OCI-LY3 (cell line): ENCODE results near the gene CCDC117.

Source experiments
- H2AFZ ChIP-seq: fragments of 200-600, 300-600 bp; shearing (Covaris generic); 2 replicates; pipeline ENCODE4 v1.6.0; 2014; ENCODE audit warnings: antibody characterized with exemption, low read depth, low read length
- H3K27ac ChIP-seq: fragments of 200-600, 300-600 bp; sonication (generic); 2 replicates; pipeline ENCODE4 v1.5.1; 2014; ENCODE audit warnings: mild to moderate bottlenecking, low read length, moderate library complexity, mixed read lengths
- H3K27me3 ChIP-seq: fragments of 200-600, 300-600 bp; sonication (generic); 2 replicates; pipeline ENCODE4 v1.6.1; 2014; ENCODE audit warnings: low read depth, low read length, mixed read lengths
- H3K36me3 ChIP-seq: fragments of 200-600, 300-600 bp; sonication (generic); replicated peaks from 2 replicates; pipeline ENCODE3; 2014; ENCODE audit warnings: low read depth, low read length, mixed read lengths
- H3K4me1 ChIP-seq: fragments of 300-600, 200-600 bp; sonication (generic); 2 replicates; pipeline ENCODE4 v1.6.1; 2014; ENCODE audit warnings: low read length, mixed read lengths
- H3K4me2 ChIP-seq: fragments of 200-600, 300-600 bp; sonication (generic); 2 replicates; pipeline ENCODE4 v1.6.1; 2014; ENCODE audit warnings: low read length, mixed read lengths
- H3K4me3 ChIP-seq: fragments of 300-600, 200-600 bp; sonication (generic); 2 replicates; pipeline ENCODE4 v1.5.1; 2014; ENCODE audit warnings: antibody characterized with exemption, mild to moderate bottlenecking, low read length, moderate library complexity
- H3K79me2 ChIP-seq: fragments of 300-600, 200-600 bp; shearing (Covaris generic); 2 replicates; pipeline ENCODE4 v1.6.1; 2014; ENCODE audit warnings: mild to moderate bottlenecking, low read length, mixed read lengths
- H3K9ac ChIP-seq: fragments of 300-600, 200-600 bp; shearing (Covaris generic); 2 replicates; pipeline ENCODE4 v1.6.0; 2014; ENCODE audit warnings: mild to moderate bottlenecking, low read length, moderate library complexity
- H3K9me3 ChIP-seq: fragments of 200-600, 300-600 bp; shearing (Covaris generic); 2 replicates; pipeline ENCODE4 v1.6.1; 2014; ENCODE audit warnings: low read length, mixed read lengths; ENCODE audit not compliant: insufficient read depth
- H4K20me1 ChIP-seq: fragments of 200-600, 300-600 bp; sonication (generic); 2 replicates; pipeline ENCODE4 v1.6.1; 2016; ENCODE audit warnings: low read length, mixed read lengths; ENCODE audit not compliant: insufficient read depth
- EZH2phosphoT487 ChIP-seq: fragments of 200-600 bp; shearing (Covaris generic); IDR thresholded peaks from 2 replicates; pipeline ENCODE4 v1.6.1; 2018; ENCODE audit warnings: antibody characterized with exemption, mixed run types, low read depth
- TF ChIP-seq, protein P1 (sequence below): fragments of 200-600, 300-600 bp; sonication (generic); IDR thresholded peaks from 2 replicates; pipeline ENCODE4 v1.5.1; 2014; ENCODE audit warnings: antibody characterized with exemption, low read length, low read depth

Gene CCDC117

DNA sequence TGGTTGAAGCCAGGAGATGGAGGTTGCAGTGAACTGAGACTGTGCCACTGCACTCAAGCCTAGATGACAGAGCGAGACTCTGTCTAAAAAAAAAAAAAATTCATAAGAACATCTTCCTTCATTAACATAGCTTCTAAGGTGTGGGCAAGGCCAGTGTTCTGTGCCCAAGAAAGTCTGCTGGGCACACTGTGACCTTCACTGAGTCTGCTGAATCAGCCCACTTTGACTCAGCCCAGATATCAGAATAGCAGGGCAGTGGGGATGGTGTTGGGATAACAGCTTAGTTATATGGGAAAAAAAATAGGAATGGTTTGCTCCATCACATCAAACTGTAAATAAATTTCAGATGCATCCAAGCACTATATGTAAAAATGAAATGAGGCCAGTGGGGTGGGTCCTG lies 60.2 kb downstream of the CCDC117 start:
- H3K4me3 ChIP-seq, result no peak overlapping the region
- H3K79me2 ChIP-seq, result no peaks in the 10 kb centered on the region
- H3K27ac ChIP-seq, result no peak overlapping the region
- no peaks in the 10 kb centered on the region for H3K36me3 ChIP-seq
- H4K20me1 ChIP-seq, result 0 out of 2 replicates have a peak, but pooled peaks cover 3% of the 10 kb centered on the region
- no peaks in the 10 kb centered on the region for H3K4me1 ChIP-seq
- H3K27me3 ChIP-seq, result no peaks in the 10 kb centered on the region
- H3K9me3 ChIP-seq, result no peaks in the 10 kb centered on the region
- H3K4me2 ChIP-seq, result no peak overlapping the region
- H2AFZ ChIP-seq, result no peak overlapping the region
- no peak for TF ChIP-seq EZH2phosphoT487
- TF ChIP-seq, protein P1, sequence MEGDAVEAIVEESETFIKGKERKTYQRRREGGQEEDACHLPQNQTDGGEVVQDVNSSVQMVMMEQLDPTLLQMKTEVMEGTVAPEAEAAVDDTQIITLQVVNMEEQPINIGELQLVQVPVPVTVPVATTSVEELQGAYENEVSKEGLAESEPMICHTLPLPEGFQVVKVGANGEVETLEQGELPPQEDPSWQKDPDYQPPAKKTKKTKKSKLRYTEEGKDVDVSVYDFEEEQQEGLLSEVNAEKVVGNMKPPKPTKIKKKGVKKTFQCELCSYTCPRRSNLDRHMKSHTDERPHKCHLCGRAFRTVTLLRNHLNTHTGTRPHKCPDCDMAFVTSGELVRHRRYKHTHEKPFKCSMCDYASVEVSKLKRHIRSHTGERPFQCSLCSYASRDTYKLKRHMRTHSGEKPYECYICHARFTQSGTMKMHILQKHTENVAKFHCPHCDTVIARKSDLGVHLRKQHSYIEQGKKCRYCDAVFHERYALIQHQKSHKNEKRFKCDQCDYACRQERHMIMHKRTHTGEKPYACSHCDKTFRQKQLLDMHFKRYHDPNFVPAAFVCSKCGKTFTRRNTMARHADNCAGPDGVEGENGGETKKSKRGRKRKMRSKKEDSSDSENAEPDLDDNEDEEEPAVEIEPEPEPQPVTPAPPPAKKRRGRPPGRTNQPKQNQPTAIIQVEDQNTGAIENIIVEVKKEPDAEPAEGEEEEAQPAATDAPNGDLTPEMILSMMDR, result no peak
- H3K9ac ChIP-seq, result no peak overlapping the region

DNA sequence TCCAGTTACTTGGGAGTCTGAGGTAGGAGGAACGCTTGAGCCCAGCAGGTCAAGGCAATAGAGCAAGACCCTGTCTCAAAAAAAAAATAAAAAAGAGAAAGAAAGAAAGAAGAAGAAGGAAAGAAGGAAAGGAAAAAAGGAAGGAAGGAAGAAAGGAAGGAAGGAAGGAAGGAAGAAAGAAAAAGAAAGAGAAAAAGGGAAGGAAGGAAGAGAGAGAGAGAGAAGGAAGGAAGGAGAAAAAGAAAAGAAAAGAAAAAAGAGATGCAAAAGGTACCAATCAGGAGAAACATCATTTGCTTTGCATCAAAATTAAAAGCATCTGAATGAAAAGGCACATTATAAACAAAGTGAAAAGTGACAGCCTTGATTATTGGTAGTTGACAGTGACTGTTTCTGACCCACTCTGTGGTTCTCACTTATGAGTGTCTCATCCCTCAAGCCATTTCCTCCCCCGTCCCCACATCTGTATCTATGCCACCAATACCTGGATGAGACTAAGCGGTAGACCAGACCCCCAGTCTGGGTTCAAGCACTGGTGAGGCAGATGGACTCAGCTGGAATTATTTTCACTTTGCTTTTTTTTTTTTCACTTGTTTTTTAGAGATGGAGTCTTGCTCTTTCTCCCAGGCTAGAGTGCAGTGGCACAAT lies 60.9 kb downstream of the CCDC117 start:
- Histone ChIP-seq H2AFZ (no peak overlapping the region), H4K20me1 (0 out of 2 replicates have a peak, but pooled peaks cover 3% of the 10 kb centered on the region), H3K79me2 (no peaks in the 10 kb centered on the region), H3K4me2 (no peak overlapping the region), H3K9ac (no peak overlapping the region), H3K4me1 (no peaks in the 10 kb centered on the region), H3K4me3 (no peak overlapping the region), H3K9me3 (no peaks in the 10 kb centered on the region), H3K36me3 (no peaks in the 10 kb centered on the region), H3K27me3 (no peaks in the 10 kb centered on the region), H3K27ac (no peak overlapping the region)
- TF ChIP-seq EZH2phosphoT487, result no peak
- TF ChIP-seq, protein P1, result no peak

DNA sequence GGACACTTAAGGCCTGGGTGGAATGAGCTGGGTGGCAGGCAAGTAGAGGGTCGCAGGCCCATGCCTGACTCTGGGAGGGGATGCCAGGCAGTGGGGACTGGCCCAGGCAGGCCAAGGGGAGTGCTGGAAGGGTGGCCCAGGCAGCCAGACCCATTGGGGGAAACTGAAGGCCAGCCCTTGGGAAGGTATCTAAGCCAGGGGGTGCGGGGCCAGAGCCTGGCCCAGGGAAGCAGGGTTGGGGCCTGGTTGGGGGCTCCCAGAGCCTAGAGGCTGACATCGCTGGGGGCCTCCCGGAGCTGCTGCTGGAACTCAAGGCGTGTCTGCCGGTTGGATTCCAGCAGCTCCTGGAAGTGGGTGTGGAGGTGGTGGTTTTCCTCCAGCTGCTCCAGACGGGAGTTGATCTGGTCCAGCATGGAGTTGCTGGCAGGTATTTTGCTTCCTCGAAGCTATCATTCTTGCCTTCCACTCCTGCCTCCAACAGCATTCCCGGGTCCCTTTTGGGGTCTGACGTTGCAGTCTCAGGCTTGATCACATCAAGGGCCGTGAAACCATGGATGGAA lies 63.2 kb downstream of the CCDC117 start:
- no peak overlapping the region for H3K9ac ChIP-seq
- no peak overlapping the region for H2AFZ ChIP-seq
- H3K4me3 ChIP-seq, result no peak overlapping the region
- H3K4me2 ChIP-seq, result no peak overlapping the region
- no peaks in the 10 kb centered on the region for H3K4me1 ChIP-seq
- H3K9me3 ChIP-seq, result no peaks in the 10 kb centered on the region
- H3K27ac ChIP-seq, result no peak overlapping the region
- no peaks in the 10 kb centered on the region for H4K20me1 ChIP-seq
- no peaks in the 10 kb centered on the region for H3K27me3 ChIP-seq
- no peaks in the 10 kb centered on the region for H3K79me2 ChIP-seq
- H3K36me3 ChIP-seq, result no peaks in the 10 kb centered on the region
- TF ChIP-seq, protein P1, result no peak
- no peak for TF ChIP-seq EZH2phosphoT487

DNA sequence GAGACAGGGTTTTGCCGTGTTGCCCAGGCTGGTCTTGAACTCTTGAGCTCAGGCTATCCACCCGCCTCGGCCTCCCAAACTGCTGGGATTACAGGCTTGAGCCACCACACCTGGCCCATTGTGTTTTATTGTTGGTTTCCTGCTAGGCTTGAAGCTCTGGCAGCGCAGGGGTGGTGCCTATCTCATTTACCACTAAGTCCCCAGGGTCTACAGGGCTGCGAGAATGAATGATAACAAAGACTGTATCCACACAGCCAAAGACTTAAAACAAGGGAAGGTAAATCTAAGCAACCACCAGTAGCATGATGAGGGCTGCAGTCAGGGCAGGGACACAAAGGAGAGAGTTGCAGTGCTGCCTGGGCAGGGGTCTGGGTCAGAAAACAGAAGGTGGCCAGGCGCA lies 65.1 kb downstream of the CCDC117 start:
- TF ChIP-seq, protein P1, result no peak
- TF ChIP-seq EZH2phosphoT487, result no peak
- Histone ChIP-seq H2AFZ (no peak overlapping the region), H3K36me3 (no peaks in the 10 kb centered on the region), H3K4me3 (no peak overlapping the region), H3K4me2 (no peak overlapping the region), H3K9me3 (no peaks in the 10 kb centered on the region), H3K79me2 (no peaks in the 10 kb centered on the region), H3K9ac (no peak overlapping the region), H3K4me1 (no peaks in the 10 kb centered on the region), H3K27ac (no peak overlapping the region), H4K20me1 (no peaks in the 10 kb centered on the region), H3K27me3 (no peaks in the 10 kb centered on the region)
